ENCODE results near the gene GPC6.

DNA sequence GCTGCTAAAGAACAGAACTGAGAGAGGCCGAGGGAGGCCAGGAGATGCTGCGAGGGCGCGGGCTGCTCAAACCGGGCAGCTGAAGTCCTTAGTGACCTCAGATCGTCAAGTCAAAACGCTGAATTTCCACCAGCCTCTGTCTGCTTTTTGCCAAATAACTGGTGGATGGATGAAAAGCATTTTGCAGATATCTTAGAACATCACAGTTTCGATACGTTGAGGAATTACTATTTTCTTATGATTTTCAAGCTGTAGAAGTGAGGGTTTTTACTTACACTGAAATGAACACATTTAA lies 2.0 kb downstream of the GPC6 start:
- TF ChIP-seq, protein P1, sequence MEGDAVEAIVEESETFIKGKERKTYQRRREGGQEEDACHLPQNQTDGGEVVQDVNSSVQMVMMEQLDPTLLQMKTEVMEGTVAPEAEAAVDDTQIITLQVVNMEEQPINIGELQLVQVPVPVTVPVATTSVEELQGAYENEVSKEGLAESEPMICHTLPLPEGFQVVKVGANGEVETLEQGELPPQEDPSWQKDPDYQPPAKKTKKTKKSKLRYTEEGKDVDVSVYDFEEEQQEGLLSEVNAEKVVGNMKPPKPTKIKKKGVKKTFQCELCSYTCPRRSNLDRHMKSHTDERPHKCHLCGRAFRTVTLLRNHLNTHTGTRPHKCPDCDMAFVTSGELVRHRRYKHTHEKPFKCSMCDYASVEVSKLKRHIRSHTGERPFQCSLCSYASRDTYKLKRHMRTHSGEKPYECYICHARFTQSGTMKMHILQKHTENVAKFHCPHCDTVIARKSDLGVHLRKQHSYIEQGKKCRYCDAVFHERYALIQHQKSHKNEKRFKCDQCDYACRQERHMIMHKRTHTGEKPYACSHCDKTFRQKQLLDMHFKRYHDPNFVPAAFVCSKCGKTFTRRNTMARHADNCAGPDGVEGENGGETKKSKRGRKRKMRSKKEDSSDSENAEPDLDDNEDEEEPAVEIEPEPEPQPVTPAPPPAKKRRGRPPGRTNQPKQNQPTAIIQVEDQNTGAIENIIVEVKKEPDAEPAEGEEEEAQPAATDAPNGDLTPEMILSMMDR (IDR thresholded peaks at IDR 0.05): no peak
- TF ChIP-seq POLR2A (IDR thresholded peaks at IDR 0.05): no peak
